CD14-positive monocyte (primary cell): Measurements from ENCODE around the gene RNF157. TPM values are rescaled to one million over a fixed set of nuclear protein-coding genes. Genes with fewer than 3 reads are reported as not detected.

Experiments used
- DNase-seq, 3 donors: peaks; one replicate each; pipeline ENCODE4 v3.0.0-alpha.2; 2011 to 2022
- H2AFZ ChIP-seq: 2 replicates; pipeline ENCODE4 v1.6.0; 2012; ENCODE audit warnings: mild to moderate bottlenecking, low read depth, low read length, inconsistent platforms; ENCODE audit not compliant: insufficient read depth, poor library complexity, severe bottlenecking
- H3K27ac ChIP-seq, 2 donors: 1 replicate in 1 of 2; 2 replicates in 1 of 2; pipeline ENCODE4 v1.5.1; 2012 to 2013; ENCODE audit warnings: low read length in 2 of 2, control low read depth in 1 of 2, inconsistent platforms in 1 of 2, low read depth in 1 of 2, mild to moderate bottlenecking in 1 of 2
- H3K27me3 ChIP-seq, 2 donors: one replicate each; pipeline versions ENCODE4 v1.6.0 to v1.6.1; 2011 to 2013; ENCODE audit warnings: low read length in 2 of 2; ENCODE audit not compliant: control insufficient read depth in 2 of 2, insufficient read depth in 2 of 2
- H3K36me3 ChIP-seq, 2 donors: replicated peaks in 1 of 2; 1 replicate in 1 of 2; 2 replicates in 1 of 2; pipeline versions ENCODE4 v1.5.1 to v1.6.1; 2012 to 2013; ENCODE audit warnings: low read length in 2 of 2, control low read depth in 1 of 2, inconsistent platforms in 1 of 2, mild to moderate bottlenecking in 1 of 2; ENCODE audit not compliant: insufficient read depth in 2 of 2, control insufficient read depth in 1 of 2
- H3K4me1 ChIP-seq, 2 donors: 1 replicate in 1 of 2; 2 replicates in 1 of 2; pipeline versions ENCODE4 v1.5.1 to v1.6.1; 2012 to 2013; ENCODE audit warnings: low read length in 2 of 2, control low read depth in 1 of 2, inconsistent platforms in 1 of 2, mild to moderate bottlenecking in 1 of 2, moderate library complexity in 1 of 2; ENCODE audit not compliant: insufficient read depth in 2 of 2, control insufficient read depth in 1 of 2
- H3K4me2 ChIP-seq: replicated peaks from 2 replicates; pipeline ENCODE3; 2012; ENCODE audit warnings: low read length, moderate library complexity, mild to moderate bottlenecking; ENCODE audit not compliant: poor library complexity, severe bottlenecking; ENCODE audit errors: extremely low read depth
- H3K4me3 ChIP-seq, 3 experiments: fragments of 200-600 bp in 1 of 3; sonication (generic) in 1 of 3; replicated peaks in 1 of 3; 1 replicate in 2 of 3; 2 replicates in 1 of 3; pipeline ENCODE4 v1.5.1; 2011 to 2013; ENCODE audit warnings: low read length in 3 of 3, mild to moderate bottlenecking in 3 of 3, control low read depth in 2 of 3, low read depth in 2 of 3, inconsistent platforms in 1 of 3, moderate library complexity in 1 of 3
- H3K79me2 ChIP-seq: 2 replicates; pipeline ENCODE4 v1.6.0; 2012; ENCODE audit warnings: mild to moderate bottlenecking, control low read depth, inconsistent platforms, low read length, moderate library complexity; ENCODE audit not compliant: insufficient read depth
- H3K9ac ChIP-seq: 2 replicates; pipeline ENCODE4 v1.6.0; 2017; ENCODE audit warnings: low read length, mild to moderate bottlenecking; ENCODE audit not compliant: insufficient read depth, poor library complexity, severe bottlenecking
- H3K9me3 ChIP-seq, 2 donors: replicated peaks in 1 of 2; 1 replicate in 1 of 2; 2 replicates in 1 of 2; pipeline versions ENCODE4 v1.5.1 to v1.6.1; 2012 to 2013; ENCODE audit warnings: low read length in 2 of 2, control low read depth in 1 of 2; ENCODE audit not compliant: control insufficient read depth in 1 of 2, insufficient read depth in 1 of 2
- H4K20me1 ChIP-seq: 2 replicates; pipeline ENCODE4 v1.6.0; 2012; ENCODE audit warnings: mild to moderate bottlenecking, low read length, control low read depth, moderate library complexity; ENCODE audit not compliant: insufficient read depth
- H3K27ac Mint-ChIP-seq, 7 donors: one replicate each; pipeline ENCODE4 v1.8.0; 2020; ENCODE audit warnings: mild to moderate bottlenecking in 7 of 7, mixed read lengths in 7 of 7, moderate library complexity in 6 of 7, inconsistent platforms in 2 of 7
- H3K27me3 Mint-ChIP-seq, 3 donors: one replicate each; pipeline ENCODE4 v1.8.0; 2021 to 2022; ENCODE audit warnings: low read depth in 3 of 3, mild to moderate bottlenecking in 3 of 3, mixed read lengths in 3 of 3, moderate library complexity in 3 of 3, inconsistent platforms in 1 of 3
- H3K36me3 Mint-ChIP-seq, 2 donors: one replicate each; pipeline ENCODE4 v1.8.0; 2020; ENCODE audit warnings: mixed read lengths in 2 of 2, inconsistent platforms in 1 of 2, mild to moderate bottlenecking in 1 of 2
- H3K4me1 Mint-ChIP-seq: one replicate; pipeline ENCODE4 v1.8.0; 2020; ENCODE audit warnings: mild to moderate bottlenecking, mixed read lengths
- H3K4me3 Mint-ChIP-seq, 2 donors: one replicate each; pipeline ENCODE4 v1.8.0; 2020; ENCODE audit warnings: mild to moderate bottlenecking in 2 of 2, mixed read lengths in 2 of 2, moderate library complexity in 1 of 2
- H3K9me3 Mint-ChIP-seq, 7 donors: one replicate each; pipeline ENCODE4 v1.8.0; 2020 to 2022; ENCODE audit warnings: mixed read lengths in 7 of 7, mild to moderate bottlenecking in 6 of 7, moderate library complexity in 6 of 7, inconsistent platforms in 2 of 7
- WGBS: methylation state at CpG from one replicate; pipeline ENCODE4 v1.1.5; 2013; ENCODE audit warnings: missing lambda C conversion rate; ENCODE audit not compliant: insufficient coverage; 5-methylcytosine and 5-hydroxymethylcytosine counted together
- intact Hi-C, 2 donors: fragments of 100-400 bp; cut with micrococcal nuclease; formaldehyde crosslinking; loops; one replicate each; pipeline versions ENCODE4 v1.15.0 to v1.15.1; 2023
- polyA plus RNA-seq, 3 donors: library from polyadenylated mRNA; depleted of rRNA in 1 of 3; unstranded in 2 of 3; stranded (reverse) in 1 of 3; fragments of 300-500 nt in 2 of 3; fragments of >200 nt in 1 of 3; fragmentation: Illumina TruSeq in 2 of 3; gene quantifications; 1 replicate in 2 of 3; 2 replicates in 1 of 3; pipeline ENCODE4 v1.2.3, GENCODE V29; 2012 to 2021
- TF ChIP-seq, protein P1 (sequence below): fragments of 200-600 bp; IDR thresholded peaks from one replicate; pipeline ENCODE4 v1.8.0; 2022; ENCODE audit warnings: antibody characterized with exemption, mild to moderate bottlenecking

RNF157 gene
- polyA plus RNA-seq, 3 donors: 0.03 TPM; not detected in 2

DNA sequence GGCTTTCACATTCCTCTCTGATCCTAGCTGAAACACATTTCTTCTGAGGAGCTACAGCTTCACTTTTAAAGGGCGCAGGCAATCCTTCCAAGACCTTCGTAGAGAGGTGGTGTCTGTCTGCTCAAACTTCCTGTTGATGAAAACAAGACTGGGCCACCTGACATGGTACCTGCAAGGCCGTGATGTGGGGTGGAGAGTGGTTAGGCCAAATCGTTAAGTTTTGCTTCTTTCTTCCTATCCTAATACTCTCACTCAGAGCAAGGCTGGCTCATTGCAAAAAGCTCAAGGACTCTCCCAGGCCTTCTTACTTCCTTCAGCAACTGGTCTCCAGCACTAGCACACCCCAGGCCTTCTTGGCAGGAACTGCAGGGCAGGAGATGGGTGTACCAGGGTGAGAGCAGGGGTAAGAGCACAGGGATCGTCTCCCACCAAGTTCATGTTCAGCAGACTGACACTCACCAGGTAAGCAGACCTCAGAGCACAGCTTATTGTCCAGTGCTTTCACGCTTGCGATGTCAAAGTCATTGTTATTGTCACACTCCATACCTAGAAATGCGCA, 88.3 kb downstream of the RNF157 start:
- Histone ChIP-seq H3K27ac (no peak overlapping the region), H3K4me3 (no peak overlapping the region), H3K9me3 (no peaks in the 10 kb centered on the region), H3K4me1 (no peaks in the 10 kb centered on the region), H3K27me3 (no peaks in the 10 kb centered on the region), H3K9ac (no peak overlapping the region), H2AFZ (no peak overlapping the region), H3K36me3 (no peaks in the 10 kb centered on the region), H3K79me2 (no peaks in the 10 kb centered on the region), H4K20me1 (no peaks in the 10 kb centered on the region), H3K4me2 (no peak overlapping the region)
- Mint-ChIP-seq H3K4me1 (peaks cover 3% of the 10 kb centered on the region), H3K27ac (no peak overlapping the region), H3K9me3 (no peaks in the 10 kb centered on the region), H3K36me3 (no peaks in the 10 kb centered on the region), H3K27me3 (peaks cover 1 to 2% (median 1%) of the 10 kb centered on the region in 3 donors), H3K4me3 (no peak overlapping the region)
- intact Hi-C loops: no loop called here
- no peak for DNase-seq
- TF ChIP-seq, protein P1, sequence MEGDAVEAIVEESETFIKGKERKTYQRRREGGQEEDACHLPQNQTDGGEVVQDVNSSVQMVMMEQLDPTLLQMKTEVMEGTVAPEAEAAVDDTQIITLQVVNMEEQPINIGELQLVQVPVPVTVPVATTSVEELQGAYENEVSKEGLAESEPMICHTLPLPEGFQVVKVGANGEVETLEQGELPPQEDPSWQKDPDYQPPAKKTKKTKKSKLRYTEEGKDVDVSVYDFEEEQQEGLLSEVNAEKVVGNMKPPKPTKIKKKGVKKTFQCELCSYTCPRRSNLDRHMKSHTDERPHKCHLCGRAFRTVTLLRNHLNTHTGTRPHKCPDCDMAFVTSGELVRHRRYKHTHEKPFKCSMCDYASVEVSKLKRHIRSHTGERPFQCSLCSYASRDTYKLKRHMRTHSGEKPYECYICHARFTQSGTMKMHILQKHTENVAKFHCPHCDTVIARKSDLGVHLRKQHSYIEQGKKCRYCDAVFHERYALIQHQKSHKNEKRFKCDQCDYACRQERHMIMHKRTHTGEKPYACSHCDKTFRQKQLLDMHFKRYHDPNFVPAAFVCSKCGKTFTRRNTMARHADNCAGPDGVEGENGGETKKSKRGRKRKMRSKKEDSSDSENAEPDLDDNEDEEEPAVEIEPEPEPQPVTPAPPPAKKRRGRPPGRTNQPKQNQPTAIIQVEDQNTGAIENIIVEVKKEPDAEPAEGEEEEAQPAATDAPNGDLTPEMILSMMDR: no peak
- 88% methylated on average over 3 of the region's 8 CpGs for WGBS

DNA sequence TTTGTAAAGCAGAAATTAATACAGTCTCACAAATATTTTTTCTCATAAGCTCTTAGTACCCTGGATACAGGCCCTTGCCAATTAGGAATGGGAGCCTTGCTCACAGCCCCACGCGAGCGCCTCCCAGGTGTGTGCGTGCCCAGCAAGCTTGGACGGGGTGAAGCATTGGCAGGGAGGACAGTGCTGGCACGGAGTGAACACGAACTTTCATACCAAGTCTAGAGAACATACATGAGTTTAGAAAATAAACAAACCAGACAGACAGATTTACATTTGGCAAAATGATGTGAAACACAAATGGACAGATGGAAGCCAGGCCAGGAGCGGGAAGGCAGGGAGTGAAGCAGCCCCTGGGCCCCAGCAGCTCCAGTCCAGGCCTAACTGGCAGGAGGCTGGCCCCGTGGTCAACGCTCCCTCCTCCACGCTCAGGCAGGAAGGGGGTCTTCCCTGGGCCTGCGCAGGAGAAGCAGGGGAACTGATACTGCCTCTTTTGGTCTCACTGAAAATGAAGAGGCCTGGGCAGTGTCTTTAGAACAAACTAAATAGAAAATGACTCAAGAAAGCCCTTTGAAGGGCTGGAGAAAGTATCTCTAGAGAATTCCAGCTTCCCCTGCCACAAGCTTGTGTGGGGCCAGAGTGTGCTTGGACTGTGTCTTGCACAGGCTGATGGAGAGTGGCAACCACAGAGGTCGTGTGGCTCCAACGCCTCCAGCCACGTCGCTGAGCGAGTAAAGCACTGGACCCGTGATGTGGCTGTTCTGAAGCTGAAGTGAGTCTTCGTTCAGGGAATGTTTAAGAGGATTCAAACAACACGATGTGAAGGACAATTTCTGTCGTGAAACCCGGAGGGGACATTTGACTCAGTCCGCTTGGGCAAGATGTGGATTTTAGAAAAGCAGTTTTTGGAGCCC, 89.3 kb downstream of the RNF157 start:
- Histone ChIP-seq H2AFZ (no peak overlapping the region), H3K36me3 (no peaks in the 10 kb centered on the region), H3K9ac (no peak overlapping the region), H3K27me3 (no peaks in the 10 kb centered on the region), H3K4me1 (peaks cover 5 to 6% of the 10 kb centered on the region in 2 donors), H3K79me2 (no peaks in the 10 kb centered on the region), H3K27ac (no peak overlapping the region), H3K9me3 (no peaks in the 10 kb centered on the region), H4K20me1 (no peaks in the 10 kb centered on the region), H3K4me3 (no peak overlapping the region), H3K4me2 (no peak overlapping the region)
- no peaks in the 10 kb centered on the region for H3K36me3 Mint-ChIP-seq
- peaks cover 9% of the 10 kb centered on the region for H3K4me1 Mint-ChIP-seq
- no peak overlapping the region for H3K4me3 Mint-ChIP-seq
- H3K27ac Mint-ChIP-seq: no peak overlapping the region
- no peak for DNase-seq
- intact Hi-C loops: no loop called here
- no peaks in the 10 kb centered on the region for H3K9me3 Mint-ChIP-seq
- WGBS: 93% methylated on average over 19 of the region's 23 CpGs
- peaks cover 0 to 2% (median 0%) of the 10 kb centered on the region in 3 donors for H3K27me3 Mint-ChIP-seq
- TF ChIP-seq, protein P1: no peak
